ENCODE data around the gene SLC22A1.

Gene SLC22A1

GRCh38 chr6:160177220-160177619, 55.6 kb downstream of the SLC22A1 start:
- H3K4me3 ChIP-seq (ENCODE audit: low read depth, low read length) = no peak overlapping the region
- TF ChIP-seq CTCF (IDR thresholded peaks at IDR 0.05; ENCODE audit: control insufficient read depth, extremely low read depth, insufficient read depth) = no peak
- no peak for DNase-seq (ENCODE audit: low read depth)

- TF ChIP-seq CTCF (IDR thresholded peaks at IDR 0.05; ENCODE audit: control insufficient read depth, extremely low read depth, insufficient read depth) = no peak
- no peak overlapping the region for H3K4me3 ChIP-seq (ENCODE audit: low read depth, low read length)
- no peak for DNase-seq (ENCODE audit: low read depth)
These were observed 56.7 kb downstream of the SLC22A1 start for GRCh38 chr6:160178271-160178670.

GRCh38 chr6:160180706-160181105, 59.1 kb downstream of the SLC22A1 start:
- TF ChIP-seq CTCF (IDR thresholded peaks at IDR 0.05; ENCODE audit: control insufficient read depth, extremely low read depth, insufficient read depth) = no peak
- DNase-seq (ENCODE audit: low read depth) = no peak

GRCh38 chr6:160188773-160189172, 67.2 kb downstream of the SLC22A1 start:
- TF ChIP-seq CTCF (IDR thresholded peaks at IDR 0.05; ENCODE audit: control insufficient read depth, extremely low read depth, insufficient read depth) = no peak
- H3K4me3 ChIP-seq (ENCODE audit: low read depth, low read length) = no peak overlapping the region
- DNase-seq (ENCODE audit: low read depth) = no peak

More at GRCh38 chr6:160180706-160181105, 59.1 kb downstream of the SLC22A1 start:
- no peak overlapping the region for H3K4me3 ChIP-seq (ENCODE audit: low read depth, low read length)

- no peak for TF ChIP-seq CTCF (IDR thresholded peaks at IDR 0.05; ENCODE audit: control insufficient read depth, extremely low read depth, insufficient read depth)
- no peak overlapping the region for H3K4me3 ChIP-seq (ENCODE audit: low read depth, low read length)
- DNase-seq (ENCODE audit: low read depth) = no peak
These were observed 68.5 kb downstream of the SLC22A1 start for GRCh38 chr6:160190081-160190480.

GRCh38 chr6:160190973-160191372, 69.4 kb downstream of the SLC22A1 start:
- DNase-seq (ENCODE audit: low read depth) = no peak
- TF ChIP-seq CTCF (IDR thresholded peaks at IDR 0.05; ENCODE audit: control insufficient read depth, extremely low read depth, insufficient read depth) = no peak
- H3K4me3 ChIP-seq (ENCODE audit: low read depth, low read length) = no peak overlapping the region

GRCh38 chr6:160192840-160193239, 71.2 kb downstream of the SLC22A1 start:
- DNase-seq (ENCODE audit: low read depth) = no peak
- no peak overlapping the region for H3K4me3 ChIP-seq (ENCODE audit: low read depth, low read length)
- no peak for TF ChIP-seq CTCF (IDR thresholded peaks at IDR 0.05; ENCODE audit: control insufficient read depth, extremely low read depth, insufficient read depth)
